Measurements from ENCODE around the gene WNK3. TPM values are rescaled to one million over a fixed set of nuclear protein-coding genes. Genes with fewer than 3 reads are reported as not detected.

Gene WNK3
- total RNA-seq, 5 donors from 2014 or later (not counting 1 experiment from before 2014, with no cell fraction given), result 0.29 to 0.68 (median 0.40) TPM

DNA sequence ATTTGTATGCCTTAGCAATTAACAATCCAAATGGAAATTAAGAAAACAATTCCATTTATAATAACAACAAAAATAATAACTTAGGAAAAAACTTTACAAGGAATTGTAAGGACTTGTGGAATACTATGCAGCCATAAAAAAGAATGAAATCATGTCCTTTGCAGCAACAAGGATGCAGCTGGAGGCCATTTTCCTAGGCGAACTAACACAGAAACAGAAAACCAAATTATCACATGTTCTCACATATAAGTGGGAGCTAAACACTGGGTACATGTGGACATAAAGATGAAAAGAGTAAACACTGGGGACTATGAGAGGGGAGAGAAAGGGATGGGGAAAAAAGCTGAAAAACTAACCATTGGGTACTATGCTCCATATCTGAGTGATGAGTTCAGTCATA, 77.4 kb downstream of the WNK3 start:
- Histone ChIP-seq H3K36me3 (ENCODE audit: control insufficient read depth in 2 of 2, extremely low read depth in 1 of 2, insufficient read depth in 1 of 2, low read length in 1 of 2) (no peaks in the 10 kb centered on the region), H3K4me1 (ENCODE audit: control insufficient read depth in 1 of 2, extremely low read depth in 1 of 2, insufficient read depth in 2 of 2, low read length in 2 of 2) (no peaks in the 10 kb centered on the region), H3K27ac (ENCODE audit: low read length) (no peak overlapping the region), H3K4me3 (ENCODE audit: control insufficient read depth in 1 of 2, extremely low read depth in 1 of 2, low read length in 1 of 2) (no peak overlapping the region), H3K27me3 (replicated peaks in 1 of 2; ENCODE audit: control insufficient read depth in 2 of 2, extremely low read depth in 1 of 2, insufficient read depth in 2 of 2, low read length in 1 of 2) (no peaks in the 10 kb centered on the region), H3K9me3 (no peaks in the 10 kb centered on the region)
- ATAC-seq (replicated peaks in 1 of 4) (no peak), DNase-seq (no peak)
- no peak overlapping the region for H3K4me3 Mint-ChIP-seq
- H3K36me3 Mint-ChIP-seq, result no peaks in the 10 kb centered on the region
- H3K27me3 Mint-ChIP-seq, result peaks cover 0 to 9% of the 10 kb centered on the region in 2 donors
- POLR2A ChIA-PET, result no interaction called here
- WGBS (ENCODE audit: insufficient coverage), result no CpG with 5 or more reads among the region's 1 CpG
- H3K4me1 Mint-ChIP-seq, result no peaks in the 10 kb centered on the region
- CTCF ChIA-PET, result no interaction called here
- no peaks in the 10 kb centered on the region for H3K9me3 Mint-ChIP-seq
- no peak overlapping the region for H3K27ac Mint-ChIP-seq

DNA sequence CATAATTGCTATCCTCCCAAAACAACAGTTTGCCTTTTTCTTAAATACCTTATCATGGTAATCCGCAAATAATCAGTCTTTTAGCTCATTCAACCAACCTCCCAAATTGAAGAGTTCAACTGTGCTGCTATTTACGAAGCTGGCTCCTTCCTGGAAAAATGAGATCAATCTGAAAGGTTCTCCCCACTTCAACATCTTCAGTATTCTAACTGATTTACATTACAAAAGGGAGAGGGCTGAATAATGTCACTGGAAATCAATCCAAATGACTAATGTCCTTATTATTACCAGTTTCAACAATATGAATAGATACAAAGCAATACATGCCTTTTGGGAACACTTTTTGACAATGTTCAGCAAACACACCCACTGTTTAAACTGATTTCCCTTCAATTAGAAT, 86.2 kb downstream of the WNK3 start:
- no peaks in the 10 kb centered on the region for H3K36me3 ChIP-seq (ENCODE audit: control insufficient read depth in 2 of 2, extremely low read depth in 1 of 2, insufficient read depth in 1 of 2, low read length in 1 of 2)
- no peaks in the 10 kb centered on the region for H3K4me1 Mint-ChIP-seq
- DNase-seq (no peak), ATAC-seq (replicated peaks in 1 of 4) (no peak)
- H3K36me3 Mint-ChIP-seq, result no peaks in the 10 kb centered on the region
- WGBS (ENCODE audit: insufficient coverage), result no CpG with 5 or more reads among the region's 2 CpGs
- ChIA-PET POLR2A (no interaction called here), CTCF (no interaction called here)
- H3K9me3 Mint-ChIP-seq, result no peaks in the 10 kb centered on the region
- no peak overlapping the region for H3K27ac Mint-ChIP-seq
- H3K4me1 ChIP-seq (ENCODE audit: control insufficient read depth in 1 of 2, extremely low read depth in 1 of 2, insufficient read depth in 2 of 2, low read length in 2 of 2), result no peaks in the 10 kb centered on the region
- peaks cover 4 to 7% of the 10 kb centered on the region in 2 donors for H3K27me3 Mint-ChIP-seq
- no peaks in the 10 kb centered on the region for H3K9me3 ChIP-seq
- H3K27ac ChIP-seq (ENCODE audit: low read length), result no peak overlapping the region
- H3K4me3 Mint-ChIP-seq, result no peak overlapping the region
- no peaks in the 10 kb centered on the region for H3K27me3 ChIP-seq (replicated peaks in 1 of 2; ENCODE audit: control insufficient read depth in 2 of 2, extremely low read depth in 1 of 2, insufficient read depth in 2 of 2, low read length in 1 of 2)
- H3K4me3 ChIP-seq (ENCODE audit: control insufficient read depth in 1 of 2, extremely low read depth in 1 of 2, low read length in 1 of 2), result no peak overlapping the region

- Mint-ChIP-seq H3K27ac (no peak overlapping the region), H3K36me3 (no peaks in the 10 kb centered on the region), H3K27me3 (peaks cover 0 to 15% of the 10 kb centered on the region in 2 donors), H3K4me3 (no peak overlapping the region), H3K9me3 (no peaks in the 10 kb centered on the region), H3K4me1 (no peaks in the 10 kb centered on the region)
- no peaks in the 10 kb centered on the region for H3K36me3 ChIP-seq (ENCODE audit: control insufficient read depth in 2 of 2, extremely low read depth in 1 of 2, insufficient read depth in 1 of 2, low read length in 1 of 2)
- WGBS (ENCODE audit: insufficient coverage), result no CpG with 5 or more reads among the region's 1 CpG
- H3K4me1 ChIP-seq (ENCODE audit: control insufficient read depth in 1 of 2, extremely low read depth in 1 of 2, insufficient read depth in 2 of 2, low read length in 2 of 2), result no peaks in the 10 kb centered on the region
- ChIA-PET POLR2A (interaction anchor here in 1 of 2 donors (0.5 kb wide), 1 partner anchor 10 kb away, joined by 5 read pairs; no protein-coding TSS in a partner anchor), CTCF (interaction anchor here in 1 of 2 donors (0.7 kb wide), 1 partner anchor 650 kb away, joined by 3 read pairs; no protein-coding TSS in a partner anchor)
- peak in 1 of 35 experiments; percentile 14 for DNase-seq
- H3K27me3 ChIP-seq (replicated peaks in 1 of 2; ENCODE audit: control insufficient read depth in 2 of 2, extremely low read depth in 1 of 2, insufficient read depth in 2 of 2, low read length in 1 of 2), result no peaks in the 10 kb centered on the region
- no peaks in the 10 kb centered on the region for H3K9me3 ChIP-seq
- no peak for ATAC-seq (replicated peaks in 1 of 4)
- no peak overlapping the region for H3K27ac ChIP-seq (ENCODE audit: low read length)
- H3K4me3 ChIP-seq (ENCODE audit: control insufficient read depth in 1 of 2, extremely low read depth in 1 of 2, low read length in 1 of 2), result no peak overlapping the region
Measured at GRCh38 chrX:54248309-54248708, 109.5 kb downstream of the WNK3 start.

DNA sequence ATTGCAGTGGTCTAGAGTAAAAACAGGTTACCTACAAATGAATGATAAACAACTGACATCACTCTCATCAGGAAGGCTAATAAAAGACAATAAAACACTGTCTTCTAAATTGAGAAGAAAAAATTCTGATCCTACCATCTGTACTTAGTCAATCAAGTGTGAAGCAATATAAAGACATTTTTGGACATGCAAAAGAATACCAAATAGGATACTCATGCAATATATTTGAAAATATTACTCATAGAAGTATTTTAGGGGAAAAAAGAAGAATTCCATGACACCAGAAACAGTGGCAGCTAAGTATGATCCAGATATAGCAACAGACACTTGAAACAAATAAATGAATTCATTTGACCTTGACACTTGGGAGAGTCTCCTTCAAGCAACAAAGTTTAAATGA, 111.0 kb downstream of the WNK3 start:
- CTCF ChIA-PET, result no interaction called here
- no peaks in the 10 kb centered on the region for H3K9me3 Mint-ChIP-seq

DNA sequence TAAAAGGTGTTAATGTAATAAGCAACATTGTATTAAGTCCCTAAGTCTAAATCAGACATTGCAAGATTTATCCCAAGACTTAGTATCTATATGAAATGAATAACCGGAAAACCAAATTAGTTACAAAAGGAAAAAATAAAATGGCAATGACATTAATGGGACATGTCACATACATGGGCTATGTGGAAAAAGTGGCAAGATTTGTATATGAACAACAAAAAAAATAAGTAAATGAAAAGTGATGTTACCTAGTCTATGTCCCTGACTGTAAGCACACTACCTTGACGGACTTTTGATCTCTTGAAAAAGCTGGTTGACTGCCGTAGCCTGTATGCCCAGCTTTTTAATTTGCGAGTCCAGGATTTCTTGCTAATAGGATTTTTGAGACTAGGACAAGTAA, 119.3 kb downstream of the WNK3 start:
- H3K27me3 Mint-ChIP-seq, result peaks cover 4 to 13% of the 10 kb centered on the region in 2 donors
- H3K4me3 Mint-ChIP-seq, result no peak overlapping the region
- POLR2A ChIA-PET, result interaction anchor here in 1 of 2 donors (0.6 kb wide), 1 partner anchor 18 kb away, joined by 3 read pairs; no protein-coding TSS in a partner anchor
- Histone ChIP-seq H3K4me1 (ENCODE audit: control insufficient read depth in 1 of 2, extremely low read depth in 1 of 2, insufficient read depth in 2 of 2, low read length in 2 of 2) (no peaks in the 10 kb centered on the region), H3K27me3 (replicated peaks in 1 of 2; ENCODE audit: control insufficient read depth in 2 of 2, extremely low read depth in 1 of 2, insufficient read depth in 2 of 2, low read length in 1 of 2) (no peaks in the 10 kb centered on the region), H3K36me3 (ENCODE audit: control insufficient read depth in 2 of 2, extremely low read depth in 1 of 2, insufficient read depth in 1 of 2, low read length in 1 of 2) (no peaks in the 10 kb centered on the region), H3K4me3 (ENCODE audit: control insufficient read depth in 1 of 2, extremely low read depth in 1 of 2, low read length in 1 of 2) (no peak overlapping the region), H3K27ac (ENCODE audit: low read length) (no peak overlapping the region), H3K9me3 (no peaks in the 10 kb centered on the region)
- ATAC-seq (replicated peaks in 1 of 4) (no peak), DNase-seq (no peak)
- no CpG with 5 or more reads among the region's 4 CpGs for WGBS (ENCODE audit: insufficient coverage)
- no peaks in the 10 kb centered on the region for H3K4me1 Mint-ChIP-seq
- H3K36me3 Mint-ChIP-seq, result peaks cover 4% of the 10 kb centered on the region
- H3K9me3 Mint-ChIP-seq, result peaks cover 0 to 5% (median 4%) of the 10 kb centered on the region in 3 donors
- CTCF ChIA-PET, result interaction anchor here (0.6 kb wide), 2 partner anchors 36 to 37 kb away, joined by 3 read pairs; no protein-coding TSS in a partner anchor
- no peak overlapping the region for H3K27ac Mint-ChIP-seq

More for the DNA sequence above, 111.0 kb downstream of the WNK3 start:
- Histone ChIP-seq H3K9me3 (no peaks in the 10 kb centered on the region), H3K4me1 (ENCODE audit: control insufficient read depth in 1 of 2, extremely low read depth in 1 of 2, insufficient read depth in 2 of 2, low read length in 2 of 2) (no peaks in the 10 kb centered on the region), H3K36me3 (ENCODE audit: control insufficient read depth in 2 of 2, extremely low read depth in 1 of 2, insufficient read depth in 1 of 2, low read length in 1 of 2) (no peaks in the 10 kb centered on the region), H3K4me3 (ENCODE audit: control insufficient read depth in 1 of 2, extremely low read depth in 1 of 2, low read length in 1 of 2) (no peak overlapping the region), H3K27ac (ENCODE audit: low read length) (no peak overlapping the region), H3K27me3 (replicated peaks in 1 of 2; ENCODE audit: control insufficient read depth in 2 of 2, extremely low read depth in 1 of 2, insufficient read depth in 2 of 2, low read length in 1 of 2) (no peaks in the 10 kb centered on the region)
- Mint-ChIP-seq H3K27ac (no peak overlapping the region), H3K4me1 (no peaks in the 10 kb centered on the region), H3K36me3 (no peaks in the 10 kb centered on the region), H3K4me3 (no peak overlapping the region), H3K27me3 (peaks cover 0 to 15% of the 10 kb centered on the region in 2 donors)
- ATAC-seq (replicated peaks in 1 of 4), result no peak
- POLR2A ChIA-PET, result interaction anchor here in 1 of 2 donors (0.6 kb wide), 1 partner anchor 144 kb away, joined by 4 read pairs; no protein-coding TSS in a partner anchor
- DNase-seq, result no peak

- Mint-ChIP-seq H3K4me1 (no peaks in the 10 kb centered on the region), H3K27me3 (peaks cover 4 to 16% of the 10 kb centered on the region in 2 donors), H3K27ac (no peak overlapping the region), H3K4me3 (no peak overlapping the region), H3K9me3 (peaks cover 0 to 5% (median 4%) of the 10 kb centered on the region in 3 donors), H3K36me3 (peaks cover 4% of the 10 kb centered on the region)
- 100% methylated on average over 1 of the region's 4 CpGs for WGBS (ENCODE audit: insufficient coverage)
- Histone ChIP-seq H3K36me3 (ENCODE audit: control insufficient read depth in 2 of 2, extremely low read depth in 1 of 2, insufficient read depth in 1 of 2, low read length in 1 of 2) (no peaks in the 10 kb centered on the region), H3K9me3 (no peaks in the 10 kb centered on the region), H3K4me1 (ENCODE audit: control insufficient read depth in 1 of 2, extremely low read depth in 1 of 2, insufficient read depth in 2 of 2, low read length in 2 of 2) (no peaks in the 10 kb centered on the region), H3K27me3 (replicated peaks in 1 of 2; ENCODE audit: control insufficient read depth in 2 of 2, extremely low read depth in 1 of 2, insufficient read depth in 2 of 2, low read length in 1 of 2) (no peaks in the 10 kb centered on the region), H3K4me3 (ENCODE audit: control insufficient read depth in 1 of 2, extremely low read depth in 1 of 2, low read length in 1 of 2) (no peak overlapping the region), H3K27ac (ENCODE audit: low read length) (no peak overlapping the region)
- ChIA-PET POLR2A (interaction anchor here in 1 of 2 donors (0.6 kb wide), 1 partner anchor 187 kb away, joined by 3 read pairs; no protein-coding TSS in a partner anchor), CTCF (no interaction called here)
- no peak for DNase-seq
- ATAC-seq (replicated peaks in 1 of 4), result no peak
Measured at GRCh38 chrX:54237014-54237413, 120.8 kb downstream of the WNK3 start.
